HCT116 (cell line): Measurements from ENCODE around the gene CFAP91. TPM values are rescaled to one million over a fixed set of nuclear protein-coding genes. Genes with fewer than 3 reads are reported as not detected.
A peak's percentile ranks its signal among the peaks of the same experiment; 100 is the strongest.

Source experiments
- ATAC-seq: fragments of 200-7000 bp; cut with Tn5 transposase; 2 replicates; pipeline ENCODE4 v1.9.1; 2020; ENCODE audit warnings: mild to moderate bottlenecking, moderate library complexity
- BruUV-seq: library from RNA; stranded (reverse); fragments of 400-500 nt; replicated peaks from 2 replicates; lab custom pipeline; 2021; lab: Mats Ljungman, UMichigan
- CTCF ChIA-PET: fragments of 300-600 bp; sonication (Branson Sonifier 250); formaldehyde crosslinking; loops from one replicate; lab custom pipeline; 2021; ENCODE audit warnings: antibody characterized with exemption; lab: Charles Lee
- POLR2A ChIA-PET: fragments of 300-600, 350-600 bp; sonication (Branson Sonifier 250); formaldehyde crosslinking; loops from one replicate; lab custom pipeline; 2021; ENCODE audit warnings: antibody characterized with exemption; lab: Charles Lee
- RAD21 ChIA-PET, 2 experiments: fragments of 300-600 bp; sonication (Branson Sonifier 250); formaldehyde crosslinking; loops; one replicate each; lab custom pipeline; 2023; ENCODE audit warnings: low total read pairs in 2 of 2; ENCODE audit not compliant: uncharacterized antibody in 2 of 2, unreplicated experiment in 2 of 2, low non-redundant PET in 1 of 2; lab: Charles Lee
- DNase-seq: peaks from one replicate; pipeline ENCODE4 v3.0.0-alpha.2; 2010; ENCODE audit warnings: low read depth, low spot score
- H2AFZ ChIP-seq: fragments of 200-600 bp; shearing (Covaris generic), sonication (generic); 2 replicates; pipeline ENCODE4 v1.6.1; 2017; ENCODE audit warnings: low read depth, mixed run types, mixed read lengths, antibody characterized with exemption, low read length; ENCODE audit not compliant: poor library complexity, severe bottlenecking
- H3K27ac ChIP-seq: 2 replicates; pipeline ENCODE4 v1.5.1; 2012; ENCODE audit warnings: low read depth, low read length
- H3K27me3 ChIP-seq: fragments of 200-600 bp; sonication (generic); 2 replicates; pipeline ENCODE4 v1.6.1; 2016; ENCODE audit warnings: mixed run types, low read length, mixed read lengths; ENCODE audit not compliant: insufficient read depth
- H3K36me3 ChIP-seq, 2 experiments: fragments of 200-500 bp in 1 of 2; fragments of 200-600 bp in 1 of 2; sonication (Bioruptor generic) in 1 of 2; sonication (generic) in 1 of 2; 2 replicates each; pipeline versions ENCODE4 v1.5.1 to v1.6.1; 2014 to 2016; ENCODE audit warnings: low read length in 2 of 2, inconsistent platforms in 1 of 2, mixed read lengths in 1 of 2, mixed run types in 1 of 2; ENCODE audit not compliant: insufficient read depth in 2 of 2, control insufficient read depth in 1 of 2
- H3K4me1 ChIP-seq, 2 experiments: fragments of 200-600 bp in 1 of 2; sonication (generic) in 1 of 2; 2 replicates each; pipeline versions ENCODE4 v1.5.1 to v1.6.1; 2012 to 2017; ENCODE audit warnings: low read length in 2 of 2, inconsistent platforms in 1 of 2, mild to moderate bottlenecking in 1 of 2, mixed read lengths in 1 of 2, mixed run types in 1 of 2, moderate library complexity in 1 of 2; ENCODE audit not compliant: insufficient read depth in 2 of 2, control insufficient read depth in 1 of 2
- H3K4me2 ChIP-seq: fragments of 200-600 bp; sonication (generic); 2 replicates; pipeline ENCODE4 v1.6.1; 2017; ENCODE audit warnings: mixed run types, low read length, mixed read lengths
- H3K4me3 ChIP-seq, 2 experiments: fragments of 200-600 bp in 1 of 2; sonication (generic) in 1 of 2; replicated peaks in 1 of 2; 2 replicates each; pipeline ENCODE4 v1.5.1; 2011 to 2016; ENCODE audit warnings: low read length in 2 of 2, control low read depth in 1 of 2, low read depth in 1 of 2, mild to moderate bottlenecking in 1 of 2, mixed read lengths in 1 of 2, mixed run types in 1 of 2
- H3K79me2 ChIP-seq: fragments of 200-600 bp; sonication (generic); 2 replicates; pipeline ENCODE4 v1.6.1; 2017; ENCODE audit warnings: mild to moderate bottlenecking, mixed run types, low read length, moderate library complexity, mixed read lengths; ENCODE audit not compliant: insufficient read depth
- H3K9ac ChIP-seq: fragments of 200-600 bp; sonication (generic); 2 replicates; pipeline ENCODE4 v1.6.1; 2016; ENCODE audit warnings: low read length, mixed read lengths
- H3K9me2 ChIP-seq: fragments of 200-600 bp; sonication (generic), shearing (Covaris generic); 2 replicates; pipeline ENCODE4 v1.6.1; 2017; ENCODE audit warnings: mixed run types, mild to moderate bottlenecking, moderate library complexity; ENCODE audit not compliant: insufficient read depth
- H3K9me3 ChIP-seq, 2 experiments: fragments of 200-500 bp in 1 of 2; fragments of 200-600 bp in 1 of 2; sonication (Bioruptor generic) in 1 of 2; sonication (generic) in 1 of 2; 2 replicates each; pipeline ENCODE4 v1.6.1; 2014 to 2017; ENCODE audit warnings: low read length in 2 of 2, mixed read lengths in 2 of 2, inconsistent platforms in 1 of 2, low read depth in 1 of 2, mild to moderate bottlenecking in 1 of 2, mixed run types in 1 of 2, moderate library complexity in 1 of 2; ENCODE audit not compliant: control insufficient read depth in 1 of 2, insufficient read depth in 1 of 2
- H4K20me1 ChIP-seq: fragments of 200-600 bp; sonication (generic), shearing (Covaris generic); 2 replicates; pipeline ENCODE4 v1.6.1; 2017; ENCODE audit warnings: mixed run types, mild to moderate bottlenecking, moderate library complexity; ENCODE audit not compliant: insufficient read depth
- CTCF ChIP-seq, 3 experiments: fragments of 200-600 bp in 1 of 3; sonication (generic) in 1 of 3; IDR thresholded peaks in 2 of 3; conservative IDR thresholded peaks in 1 of 3; 2 replicates each; pipeline ENCODE4 v1.5.1; 2012 to 2017; ENCODE audit warnings: low read depth in 2 of 3, low read length in 2 of 3, antibody characterized with exemption in 1 of 3, borderline replicate concordance in 1 of 3, control low read depth in 1 of 3, mild to moderate bottlenecking in 1 of 3, mixed read lengths in 1 of 3, mixed run types in 1 of 3, moderate library complexity in 1 of 3; ENCODE audit not compliant: insufficient read depth in 1 of 3
- ELF1 ChIP-seq: IDR thresholded peaks from 2 replicates; pipeline ENCODE4 v1.6.1; 2012; ENCODE audit warnings: low read depth, borderline replicate concordance
- MAX ChIP-seq: IDR thresholded peaks from 2 replicates; pipeline ENCODE4 v1.6.1; 2012
- REST ChIP-seq: IDR thresholded peaks from 2 replicates; pipeline ENCODE4 v1.6.1; 2012; ENCODE audit warnings: low read depth
- ZBTB33 ChIP-seq: IDR thresholded peaks from 2 replicates; pipeline ENCODE4 v1.6.1; 2011; ENCODE audit warnings: mild to moderate bottlenecking, low read length, moderate library complexity; ENCODE audit not compliant: insufficient replicate concordance; ENCODE audit errors: extremely low read depth
- intact Hi-C: fragments of 100-400 bp; cut with micrococcal nuclease; formaldehyde crosslinking; loops from 2 replicates; pipeline ENCODE4 v1.10.0; 2022
- total RNA-seq: library from RNA; stranded (reverse); gene quantifications from one replicate; pipeline ENCODE4 v1.2.1, GENCODE V29; 2021; ENCODE audit not compliant: unreplicated experiment

Gene CFAP91
- total RNA-seq, 1 experiment from 2014 or later, result 0.96 TPM

- no peak for TF ChIP-seq ZBTB33
- TF ChIP-seq MAX, result no peak
- TF ChIP-seq CTCF (IDR thresholded peaks at IDR 0.05 in 2 of 3, conservative IDR thresholded peaks at IDR 0.05 in 1 of 3; ENCODE audit: borderline replicate concordance in 1 of 3, insufficient read depth in 1 of 3, low read depth in 2 of 3, low read length in 2 of 3), result no peak
Measured at GRCh38 chr3:119697394-119697793, 5.4 kb upstream of the CFAP91 start (continued).

- H3K4me1 ChIP-seq, result peaks cover 7 to 29% of the 10 kb centered on the region in 2 experiments; a peak in 3 of 4 replicates
- H3K4me2 ChIP-seq, result 0 out of 2 replicates have a peak overlapping the region, but pooled peaks have one; percentile 2
- CTCF ChIA-PET, result interaction anchor here (1.6 kb wide), 1 partner anchor 459 kb away, joined by 3 read pairs; no protein-coding TSS in a partner anchor
- H3K9me2 ChIP-seq, result no peaks in the 10 kb centered on the region
- RAD21 ChIA-PET, result no interaction called here
- TF ChIP-seq REST (no peak), ELF1 (peak; percentile 47)
- H3K79me2 ChIP-seq, result no peaks in the 10 kb centered on the region
- no peak overlapping the region for H3K9ac ChIP-seq
- no TSS peak for BruUV-seq
- no peak for DNase-seq
- H4K20me1 ChIP-seq, result no peaks in the 10 kb centered on the region
- H3K27ac ChIP-seq, result no peak overlapping the region
- H3K36me3 ChIP-seq, result no peaks in the 10 kb centered on the region
- intact Hi-C loops, result no loop called here
- POLR2A ChIA-PET, result no interaction called here
- H3K27me3 ChIP-seq, result no peaks in the 10 kb centered on the region
- H3K4me3 ChIP-seq, result no peak overlapping the region
- ATAC-seq, result no peak
- peak overlapping the region; percentile 74 for H2AFZ ChIP-seq
- H3K9me3 ChIP-seq, result no peaks in the 10 kb centered on the region
Measured at GRCh38 chr3:119700269-119700919, 2.4 kb upstream of the CFAP91 start.
